ENCODE results near the gene PROKR2.

- no peak for TF ChIP-seq CTCF (IDR thresholded peaks at IDR 0.05; ENCODE audit: low read depth, low read length)
- TF ChIP-seq MAX (IDR thresholded peaks at IDR 0.05; ENCODE audit: low read depth, low read length): no peak
Observed at GRCh38 chr20:5349448-5349847, 32.7 kb upstream of the PROKR2 start.
